ENCODE measurements around the gene OLFML2B.

Gene OLFML2B

DNA sequence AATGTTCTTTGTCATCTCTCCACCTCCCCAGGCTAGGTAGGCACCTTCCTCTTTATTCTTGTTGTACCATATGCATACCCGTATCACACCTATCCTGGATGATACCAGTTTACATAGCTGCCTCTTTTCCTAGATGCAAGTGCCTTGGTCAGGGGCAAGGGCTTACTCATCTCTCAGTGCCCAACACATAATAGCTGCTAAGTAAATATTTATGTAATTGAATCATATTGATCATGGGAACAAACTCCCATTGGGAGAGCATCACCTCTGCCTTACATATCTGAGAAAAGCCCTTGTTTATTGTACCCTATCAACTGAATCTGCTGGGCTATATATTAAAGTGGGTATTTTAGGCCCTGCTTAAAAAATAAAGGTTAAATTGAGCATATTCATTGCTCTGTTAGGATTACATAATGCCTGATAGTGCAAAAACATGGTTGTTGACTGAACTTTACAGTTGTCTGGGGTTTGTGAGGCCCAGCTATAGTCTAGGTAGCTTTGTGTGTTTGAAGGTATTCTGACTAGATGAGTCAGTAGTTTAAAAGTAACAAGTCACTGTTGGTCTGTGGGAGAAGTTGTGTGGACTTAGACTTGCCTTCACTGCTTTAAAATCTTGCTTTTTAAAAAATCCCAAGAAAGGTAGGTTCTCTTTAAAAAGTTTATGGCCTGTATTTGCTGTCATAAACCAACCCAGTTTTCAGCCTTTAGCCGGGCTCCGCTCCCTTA, 82.6 kb downstream of the OLFML2B start:
- DNase-seq, result no peak

DNA sequence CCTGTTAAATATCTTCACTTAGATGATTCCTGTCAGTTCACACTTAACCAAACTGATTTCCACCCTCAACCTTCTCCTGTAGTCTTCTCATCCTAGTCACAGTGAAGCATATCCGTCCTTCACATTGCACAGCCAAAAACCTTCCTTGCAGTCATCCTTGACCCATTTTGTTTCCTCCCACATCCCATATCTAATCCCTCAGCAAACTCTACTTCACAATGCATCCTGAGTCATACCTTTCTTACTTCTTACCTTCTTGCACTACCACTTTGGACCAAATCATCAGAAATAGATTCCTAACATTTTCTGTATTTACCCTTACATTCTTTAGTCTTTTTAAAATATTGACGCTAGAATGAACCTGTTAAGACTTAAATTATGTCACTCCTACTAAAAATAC, 86.9 kb downstream of the OLFML2B start:
- no peak for DNase-seq

DNA sequence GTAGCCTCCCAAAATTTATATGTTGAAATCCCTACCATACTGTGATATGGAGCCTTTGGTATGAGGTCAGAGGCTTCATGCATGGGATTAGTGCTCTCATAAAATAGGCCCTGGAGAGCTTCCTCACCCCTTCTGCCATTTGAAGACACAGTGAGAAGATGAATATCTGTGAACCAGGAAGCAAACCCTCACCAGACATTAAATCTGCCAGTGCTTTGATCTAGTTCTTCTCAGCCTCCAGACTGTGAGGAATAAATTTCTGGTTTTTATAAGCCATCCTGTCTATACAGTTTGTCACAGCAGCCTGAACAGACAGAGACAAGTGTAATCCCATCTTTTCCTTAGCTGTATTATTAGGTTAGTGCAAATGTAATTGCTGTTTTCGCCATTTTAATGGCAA, 88.4 kb downstream of the OLFML2B start:
- DNase-seq, result peak; percentile 5

DNA sequence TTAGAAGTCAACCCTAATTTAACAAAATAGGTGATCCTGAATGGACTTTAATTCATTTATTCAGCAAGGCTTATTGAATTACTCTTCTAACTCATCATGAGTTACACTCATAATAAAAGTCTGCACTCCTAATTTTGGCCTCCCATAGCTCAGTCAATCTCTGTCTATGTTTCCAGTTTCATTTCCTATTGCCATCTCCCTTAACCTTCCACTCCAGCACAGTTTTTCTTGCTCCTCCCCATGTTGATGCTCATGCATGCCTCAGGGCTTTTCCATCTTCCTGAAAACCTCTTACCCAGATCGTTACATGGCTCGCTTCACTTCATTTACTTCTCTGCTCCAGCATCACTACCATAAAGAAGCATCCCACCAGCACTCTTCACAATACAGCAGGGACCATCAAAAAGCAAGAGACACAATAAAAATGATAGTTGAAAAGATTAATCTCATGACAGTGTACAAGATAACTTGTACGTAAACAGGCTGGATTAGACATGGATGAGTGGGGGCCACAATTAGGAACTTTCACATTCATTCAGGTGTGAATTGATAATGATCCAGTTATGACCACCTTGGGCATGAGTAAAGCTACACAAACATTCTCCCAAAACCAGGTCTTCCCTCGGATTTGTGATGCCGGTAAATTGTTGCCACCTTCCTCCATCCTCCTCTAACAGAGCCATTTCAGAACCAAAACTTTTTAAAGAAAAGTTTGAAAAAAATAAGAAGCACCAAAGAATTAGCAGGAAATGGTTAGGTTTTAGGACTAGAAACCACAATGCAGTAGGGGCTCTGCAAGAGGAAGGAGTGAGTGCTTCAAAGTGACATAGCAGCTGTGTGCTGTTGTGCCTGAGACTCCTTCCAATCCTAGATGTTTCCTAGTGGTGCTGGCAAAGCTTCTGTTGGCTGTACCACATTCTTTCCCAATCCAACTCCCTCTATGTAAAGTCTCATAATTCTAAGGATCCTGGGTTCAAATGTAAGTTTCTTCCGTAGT, 89.8 kb downstream of the OLFML2B start:
- DNase-seq, result peak; percentile 32

Data from CD4-positive, alpha-beta T cell treated with Interleukin-6 for 4 hours (primary cell).